Measurements from ENCODE around the gene MIPEP.

Gene MIPEP

DNA sequence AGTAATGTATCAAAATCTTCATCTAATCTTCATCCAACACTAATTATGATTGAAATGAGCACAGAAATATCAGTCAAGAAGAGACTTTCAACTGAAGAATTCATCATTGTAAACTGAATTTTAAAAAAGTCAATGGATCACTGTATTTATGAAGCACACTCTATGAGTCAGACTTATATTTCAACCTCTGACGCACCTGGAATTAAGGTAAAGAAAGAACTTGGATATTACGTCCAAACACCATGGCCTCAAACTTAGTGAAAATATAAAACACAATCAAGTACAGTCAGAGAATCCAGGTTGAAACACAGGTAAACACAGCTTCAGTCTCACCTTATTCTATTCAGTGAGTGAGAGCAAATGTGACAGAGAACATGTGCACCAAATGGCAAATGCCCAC, 39.5 kb downstream of the MIPEP start:
- TF ChIP-seq CTCF (IDR thresholded peaks at IDR 0.05; ENCODE audit: unreplicated experiment in 3 of 3) = no peak
- no peaks in the 10 kb centered on the region for H3K9me3 Mint-ChIP-seq
- no peaks in the 10 kb centered on the region for H3K27me3 Mint-ChIP-seq (ENCODE audit: low read depth)
- H3K4me1 Mint-ChIP-seq = peaks cover 13% of the 10 kb centered on the region
- peaks cover 11% of the 10 kb centered on the region for H3K36me3 Mint-ChIP-seq (ENCODE audit: low read depth)
- no peak overlapping the region for H3K27ac Mint-ChIP-seq
- H3K4me3 Mint-ChIP-seq = no peak overlapping the region

- no peak for TF ChIP-seq CTCF (IDR thresholded peaks at IDR 0.05; ENCODE audit: unreplicated experiment in 3 of 3)
- H3K36me3 Mint-ChIP-seq (ENCODE audit: low read depth) = peaks cover 8% of the 10 kb centered on the region
- no peaks in the 10 kb centered on the region for H3K27me3 Mint-ChIP-seq (ENCODE audit: low read depth)
- H3K4me1 Mint-ChIP-seq = peaks cover 13% of the 10 kb centered on the region
- H3K4me3 Mint-ChIP-seq = no peak overlapping the region
- H3K9me3 Mint-ChIP-seq = no peaks in the 10 kb centered on the region
- no peak overlapping the region for H3K27ac Mint-ChIP-seq
These were observed 40.5 kb downstream of the MIPEP start for GRCh38 chr13:23848646-23849141.

DNA sequence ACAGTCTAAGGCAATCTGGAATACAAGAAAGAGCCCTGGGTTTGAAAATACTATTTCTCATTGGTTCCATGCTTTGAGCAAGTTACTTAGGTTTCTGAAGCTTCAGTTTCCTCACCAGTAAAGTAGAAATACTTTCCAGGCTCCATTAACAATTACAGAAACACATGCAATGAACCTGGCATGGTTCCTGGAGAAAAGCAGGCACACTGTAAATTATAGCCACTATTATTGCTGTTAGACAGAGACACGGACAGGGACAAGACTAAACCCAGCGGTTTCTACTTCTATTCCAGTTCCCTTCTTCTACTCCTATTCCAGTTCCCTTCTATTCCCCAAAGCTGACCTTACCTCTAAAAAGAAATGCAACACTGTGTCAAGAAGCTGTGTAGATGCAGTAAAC, 41.2 kb downstream of the MIPEP start:
- Mint-ChIP-seq H3K27me3 (ENCODE audit: low read depth) (no peaks in the 10 kb centered on the region), H3K27ac (no peak overlapping the region), H3K36me3 (ENCODE audit: low read depth) (peaks cover 7% of the 10 kb centered on the region), H3K4me1 (peaks cover 13% of the 10 kb centered on the region), H3K9me3 (no peaks in the 10 kb centered on the region), H3K4me3 (no peak overlapping the region)
- TF ChIP-seq CTCF (IDR thresholded peaks at IDR 0.05; ENCODE audit: unreplicated experiment in 3 of 3) = no peak

DNA sequence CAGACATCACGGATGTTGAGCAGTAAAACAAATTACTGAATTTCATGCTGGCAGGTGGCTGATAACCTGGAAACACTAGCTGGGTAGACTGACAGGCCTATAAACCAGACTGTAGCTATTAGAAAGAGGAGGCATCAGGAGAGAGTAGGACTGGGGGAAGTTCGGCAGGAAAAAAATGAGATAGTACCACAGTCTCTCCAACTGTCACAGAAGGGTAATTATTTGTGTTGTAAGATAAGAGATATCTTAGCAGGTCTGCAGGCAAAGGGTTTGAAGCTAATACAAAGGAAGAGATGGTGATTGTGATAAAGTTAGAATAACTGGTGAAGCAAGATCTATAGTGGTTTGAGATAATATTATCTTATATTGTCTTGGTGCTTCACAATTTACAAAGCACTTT, 41.7 kb downstream of the MIPEP start:
- Mint-ChIP-seq H3K27me3 (ENCODE audit: low read depth) (no peaks in the 10 kb centered on the region), H3K9me3 (no peaks in the 10 kb centered on the region), H3K27ac (no peak overlapping the region), H3K36me3 (ENCODE audit: low read depth) (peaks cover 7% of the 10 kb centered on the region), H3K4me3 (no peak overlapping the region), H3K4me1 (peaks cover 13% of the 10 kb centered on the region)
- TF ChIP-seq CTCF (IDR thresholded peaks at IDR 0.05; ENCODE audit: unreplicated experiment in 3 of 3) = no peak

GRCh38 chr13:23845105-23845725, 44.0 kb downstream of the MIPEP start:
- H3K9me3 Mint-ChIP-seq = no peaks in the 10 kb centered on the region
- peaks cover 5% of the 10 kb centered on the region for H3K4me1 Mint-ChIP-seq
- H3K4me3 Mint-ChIP-seq = no peak overlapping the region
- no peaks in the 10 kb centered on the region for H3K27me3 Mint-ChIP-seq (ENCODE audit: low read depth)
- TF ChIP-seq CTCF (IDR thresholded peaks at IDR 0.05; ENCODE audit: unreplicated experiment in 3 of 3) = no peak
- H3K36me3 Mint-ChIP-seq (ENCODE audit: low read depth) = peaks cover 4% of the 10 kb centered on the region
- H3K27ac Mint-ChIP-seq = no peak overlapping the region

GRCh38 chr13:23844132-23844531, 45.1 kb downstream of the MIPEP start:
- no peak for TF ChIP-seq CTCF (IDR thresholded peaks at IDR 0.05; ENCODE audit: unreplicated experiment in 3 of 3)
- Mint-ChIP-seq H3K4me1 (peaks cover 5% of the 10 kb centered on the region), H3K4me3 (no peak overlapping the region), H3K27ac (no peak overlapping the region), H3K9me3 (no peaks in the 10 kb centered on the region), H3K36me3 (ENCODE audit: low read depth) (peaks cover 4% of the 10 kb centered on the region), H3K27me3 (ENCODE audit: low read depth) (no peaks in the 10 kb centered on the region)

All from nephron (organoid).